HPDE6-E6E7 (cell line): Measurements from ENCODE around the gene DCT.

Source experiments
- DNase-seq: peaks from one replicate; pipeline ENCODE4 v3.0.0; 2011; ENCODE audit warnings: missing footprints; ENCODE audit errors: extremely low spot score

DCT gene

DNA sequence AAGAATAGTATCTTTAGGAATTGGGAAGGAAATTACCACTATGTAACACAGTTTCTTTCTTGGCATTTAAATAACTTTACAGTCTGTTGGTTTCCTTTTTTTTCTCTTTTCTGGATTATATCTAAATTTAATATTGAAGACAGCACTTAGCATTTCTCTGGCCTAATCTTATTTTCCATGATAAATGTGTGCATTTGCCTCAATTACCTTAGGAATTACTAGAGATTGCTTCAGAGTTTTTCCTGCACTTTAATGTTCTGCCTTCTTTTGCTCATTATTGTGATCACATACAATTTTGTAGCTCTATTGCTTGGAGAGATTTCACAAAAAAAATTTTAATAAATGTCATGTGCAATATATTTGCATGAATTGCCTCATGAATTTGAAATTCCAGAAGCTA is 25.1 kb downstream of the DCT start:
- DNase-seq = no peak

DNA sequence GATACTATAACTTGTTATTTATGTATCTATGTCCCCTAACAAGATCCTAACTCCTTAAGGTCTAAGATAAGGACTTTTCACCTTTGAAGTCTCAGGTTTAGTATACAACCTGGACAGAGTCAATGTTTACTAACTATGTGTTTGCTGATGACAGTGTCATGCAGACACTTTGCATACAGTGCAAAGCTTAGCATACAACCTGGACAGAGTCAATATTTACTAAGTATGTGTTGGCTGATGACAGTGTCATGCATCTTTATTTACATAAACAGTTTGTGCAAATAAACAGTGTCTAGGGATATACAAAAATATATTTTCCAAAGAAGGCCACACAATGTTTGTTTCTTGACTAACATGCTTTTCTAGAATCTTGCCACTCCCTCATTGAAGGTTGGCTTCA is 34.7 kb downstream of the DCT start:
- no peak for DNase-seq

DNA sequence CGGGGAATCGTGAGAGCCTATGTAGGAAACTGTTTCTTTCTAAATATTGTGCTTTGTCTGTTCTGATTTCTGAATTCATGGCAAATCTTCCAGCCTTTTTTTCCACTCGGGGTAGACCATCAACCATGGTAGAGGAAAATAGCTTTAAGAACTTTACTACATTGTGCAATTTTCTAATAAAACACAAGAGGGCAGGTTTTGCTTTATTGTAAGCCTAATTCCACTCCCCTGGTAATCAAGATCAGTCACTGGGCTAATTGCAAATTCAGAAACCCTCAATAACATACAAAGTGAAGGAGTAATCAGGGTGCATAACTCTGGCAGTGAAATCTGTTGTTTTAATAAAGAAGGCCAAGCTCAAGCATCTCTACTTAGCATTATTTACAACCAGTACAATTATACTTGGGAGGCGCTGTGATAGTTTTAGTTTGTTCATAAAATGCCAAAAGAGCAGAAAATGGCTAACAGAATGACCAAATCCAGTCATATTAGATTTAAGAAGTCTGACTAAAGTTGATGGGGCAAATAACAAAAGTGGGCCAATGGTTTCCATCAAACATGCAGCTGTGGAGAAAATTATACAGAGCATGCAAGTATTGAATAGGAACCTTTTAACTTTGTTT is 43.8 kb downstream of the DCT start:
- DNase-seq = peak; percentile 26

DNA sequence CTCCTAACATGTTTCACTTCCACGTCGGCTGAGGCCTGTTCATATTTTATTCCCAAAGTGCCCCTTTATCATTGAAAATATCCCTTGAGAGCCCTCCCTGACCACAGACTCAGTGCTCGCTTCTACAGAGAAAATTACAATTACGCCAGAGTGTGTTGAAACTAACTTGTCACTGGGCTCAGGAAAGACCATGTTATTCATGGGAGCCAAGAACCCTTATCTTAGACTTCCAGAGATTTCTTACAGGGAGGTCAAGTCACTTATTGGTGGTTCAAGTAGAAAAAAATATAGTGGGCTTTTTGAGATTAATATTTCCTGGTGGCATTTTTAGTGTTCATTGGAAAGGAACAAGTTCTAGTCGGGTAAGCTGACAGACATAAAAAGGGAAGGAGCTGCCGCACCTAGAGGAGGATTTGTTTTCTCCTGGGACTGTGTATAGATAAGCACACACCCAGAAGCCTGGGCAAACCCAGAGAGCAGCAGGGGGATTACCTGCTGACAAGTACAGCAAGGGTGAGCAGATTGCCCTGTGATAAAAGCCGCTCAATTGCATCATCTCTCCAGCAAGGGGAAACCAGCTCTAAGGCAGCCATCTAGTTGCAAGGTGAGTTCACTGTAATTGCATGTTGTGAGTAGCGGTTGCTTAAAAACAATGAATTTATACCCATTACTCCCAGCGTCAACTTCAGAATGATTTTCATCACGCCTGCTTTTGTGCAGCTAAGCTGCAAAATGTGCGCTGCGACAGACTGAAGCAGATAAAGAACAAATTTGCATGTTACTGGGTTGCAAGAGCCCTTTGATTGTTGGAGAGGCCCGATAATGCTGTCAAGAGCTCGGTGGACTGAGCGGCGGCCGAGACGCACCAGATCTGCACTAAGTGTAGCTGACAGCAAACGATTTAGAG is 46.2 kb downstream of the DCT start:
- peak; percentile 4 for DNase-seq

DNA sequence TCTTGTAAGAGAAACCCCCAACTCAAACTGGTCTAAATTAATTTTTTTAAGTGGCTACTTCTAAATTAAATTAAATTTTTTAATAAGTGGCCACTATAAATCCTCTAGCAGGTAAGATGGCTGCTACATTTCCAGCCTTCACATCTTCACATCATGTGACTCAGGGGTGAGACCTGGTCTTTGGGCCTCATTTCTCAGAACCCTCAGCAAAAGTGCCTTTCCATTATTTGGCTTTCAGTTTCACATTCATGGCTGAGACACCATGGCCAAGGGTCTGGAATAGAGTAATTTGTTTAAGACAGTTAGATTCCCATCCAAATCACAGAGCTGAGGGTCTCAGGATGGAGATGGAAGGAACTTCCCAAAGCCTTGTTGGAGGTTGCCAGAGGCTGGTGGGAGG is 47.5 kb downstream of the DCT start:
- no peak for DNase-seq

DNA sequence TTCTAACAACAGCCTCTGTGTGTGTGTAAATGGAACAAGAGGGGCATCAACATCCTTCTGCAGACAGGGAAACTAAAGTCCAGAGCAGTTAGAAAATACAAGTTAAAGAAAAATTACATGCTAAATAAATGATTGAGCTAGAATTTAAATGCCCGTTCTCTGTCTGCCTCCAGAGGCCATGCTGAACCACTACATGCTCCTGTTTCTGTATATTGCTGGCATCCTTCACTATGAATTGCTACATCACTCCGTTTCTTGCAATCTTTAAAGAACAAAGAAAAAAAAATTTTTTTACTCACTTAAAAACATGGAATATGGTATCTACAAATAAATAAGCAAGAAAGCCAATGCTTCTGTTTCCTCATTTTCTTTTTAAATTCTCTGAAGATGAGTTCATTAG is 47.9 kb downstream of the DCT start:
- no peak for DNase-seq

DNA sequence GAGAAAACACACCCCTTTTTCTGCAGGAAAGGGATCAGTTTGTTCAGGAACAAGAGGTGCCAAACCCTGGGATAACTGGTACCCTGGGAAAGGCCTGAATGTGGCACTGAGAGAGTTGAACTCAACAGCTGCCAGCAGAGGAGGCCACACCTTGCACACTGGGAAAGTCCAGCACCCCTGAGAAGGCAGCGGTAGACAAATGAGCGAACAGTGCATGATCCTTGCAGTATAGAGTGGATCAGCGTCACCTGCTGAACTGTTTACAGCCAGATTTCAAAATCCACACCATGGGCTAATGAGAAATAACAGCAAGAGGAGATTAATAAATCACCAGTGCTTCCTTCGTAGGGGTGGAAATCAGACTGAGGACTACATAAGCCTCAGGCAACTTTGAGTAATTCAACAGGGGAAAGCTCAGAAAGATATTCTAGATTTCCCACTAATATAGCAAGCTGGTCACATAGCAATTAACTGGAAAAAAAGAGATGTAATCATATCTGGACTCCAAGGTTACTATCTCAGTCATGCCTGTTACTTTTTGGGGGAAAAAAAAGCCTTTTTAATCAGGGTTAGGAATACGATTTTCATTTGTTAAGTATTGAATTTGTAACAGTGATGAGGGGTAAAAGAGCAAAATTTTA is 52.0 kb downstream of the DCT start:
- DNase-seq = no peak

DNA sequence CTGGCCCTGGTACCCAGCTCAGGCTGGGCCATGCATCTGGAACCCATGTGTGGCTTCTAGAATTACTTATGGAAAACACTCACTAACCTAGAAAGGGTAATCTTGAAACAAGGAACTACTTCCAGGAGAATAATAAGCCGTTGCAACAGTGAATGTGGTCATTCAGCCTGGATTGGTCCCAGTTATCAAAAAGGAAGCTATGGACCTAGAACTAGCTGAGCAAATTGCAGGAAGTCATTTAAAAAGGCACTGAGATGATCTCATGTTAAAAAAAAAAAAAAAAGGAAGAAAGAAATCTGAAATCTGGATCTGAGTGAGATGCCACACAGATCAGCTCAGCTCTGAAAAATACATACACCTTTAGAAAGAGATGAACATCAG is 59.6 kb downstream of the DCT start:
- no peak for DNase-seq

DNA sequence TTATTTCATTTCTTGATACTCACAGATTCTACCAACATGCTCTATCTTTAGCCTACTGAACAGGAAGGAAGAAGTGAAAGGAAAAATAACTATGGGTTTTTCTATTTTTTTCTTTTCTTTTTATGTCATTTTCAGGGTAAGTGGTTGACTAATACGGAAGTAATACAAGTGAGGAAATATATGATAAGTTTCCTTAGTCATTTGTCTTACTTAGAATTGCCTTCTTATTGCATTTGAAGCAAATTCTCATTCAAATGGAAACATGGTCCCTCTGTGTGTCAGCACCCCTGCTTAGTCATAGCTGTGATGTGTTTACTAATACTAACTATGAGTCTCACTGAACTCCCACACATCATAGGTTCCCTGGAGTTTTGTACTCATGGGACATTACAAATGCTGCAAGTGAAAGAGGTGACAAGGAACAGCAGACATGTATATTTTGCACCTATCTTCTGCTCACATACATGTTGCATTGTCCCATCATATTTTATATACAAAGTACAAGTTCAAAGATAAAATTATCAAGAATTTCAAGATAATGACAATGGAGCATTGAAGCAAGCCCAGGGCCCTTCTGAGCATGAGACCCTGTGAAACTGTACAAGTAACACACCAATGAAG is 60.1 kb downstream of the DCT start:
- no peak for DNase-seq

DNA sequence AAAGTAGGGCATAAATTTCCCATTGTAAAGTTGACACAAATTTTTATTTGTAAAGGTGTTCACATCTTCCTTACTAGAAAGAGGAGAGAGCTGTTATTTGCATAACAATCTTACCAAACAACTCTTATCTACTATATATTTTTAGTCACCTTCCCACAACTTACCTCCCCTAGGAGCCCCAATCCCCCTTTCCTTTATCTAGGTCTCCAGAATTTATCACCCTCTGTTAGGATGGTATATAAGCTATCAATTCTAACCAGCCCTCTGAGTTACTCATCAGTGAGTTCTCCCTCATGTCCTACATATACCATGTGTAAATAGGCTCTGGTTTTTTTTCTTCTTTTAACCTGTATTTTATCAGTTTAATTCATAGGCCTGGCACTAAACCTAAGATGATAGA is 62.2 kb downstream of the DCT start:
- no peak for DNase-seq

DNA sequence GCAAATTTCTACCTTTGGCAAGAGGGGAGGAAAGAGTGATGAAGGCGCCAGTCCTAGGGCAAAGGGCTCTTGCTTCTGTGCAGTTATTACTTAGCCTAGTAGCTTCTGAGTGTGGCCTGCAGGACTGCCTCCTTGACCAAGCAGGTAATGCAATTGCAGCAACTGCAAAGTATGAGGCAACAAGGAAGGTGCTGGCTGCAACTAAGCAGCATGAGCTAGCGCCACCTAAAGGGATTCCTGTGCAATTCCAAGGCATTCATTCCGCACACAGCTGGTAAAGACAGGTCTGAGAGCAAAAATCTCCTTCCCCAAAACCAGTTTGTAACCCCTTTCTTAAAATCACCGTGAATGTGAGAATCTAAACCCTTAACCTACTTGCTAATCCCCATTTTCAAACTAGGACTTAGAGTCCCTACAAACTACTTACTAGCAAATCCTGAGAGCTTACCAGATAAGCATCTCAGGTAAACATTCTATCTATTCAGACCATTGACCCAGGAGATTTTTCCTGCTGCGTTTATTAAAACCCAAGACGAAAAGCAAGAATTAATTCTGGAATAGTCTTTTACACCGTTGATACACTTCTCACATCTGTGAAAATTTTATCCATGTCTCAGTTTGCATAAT is 62.9 kb downstream of the DCT start:
- DNase-seq = no peak

DNA sequence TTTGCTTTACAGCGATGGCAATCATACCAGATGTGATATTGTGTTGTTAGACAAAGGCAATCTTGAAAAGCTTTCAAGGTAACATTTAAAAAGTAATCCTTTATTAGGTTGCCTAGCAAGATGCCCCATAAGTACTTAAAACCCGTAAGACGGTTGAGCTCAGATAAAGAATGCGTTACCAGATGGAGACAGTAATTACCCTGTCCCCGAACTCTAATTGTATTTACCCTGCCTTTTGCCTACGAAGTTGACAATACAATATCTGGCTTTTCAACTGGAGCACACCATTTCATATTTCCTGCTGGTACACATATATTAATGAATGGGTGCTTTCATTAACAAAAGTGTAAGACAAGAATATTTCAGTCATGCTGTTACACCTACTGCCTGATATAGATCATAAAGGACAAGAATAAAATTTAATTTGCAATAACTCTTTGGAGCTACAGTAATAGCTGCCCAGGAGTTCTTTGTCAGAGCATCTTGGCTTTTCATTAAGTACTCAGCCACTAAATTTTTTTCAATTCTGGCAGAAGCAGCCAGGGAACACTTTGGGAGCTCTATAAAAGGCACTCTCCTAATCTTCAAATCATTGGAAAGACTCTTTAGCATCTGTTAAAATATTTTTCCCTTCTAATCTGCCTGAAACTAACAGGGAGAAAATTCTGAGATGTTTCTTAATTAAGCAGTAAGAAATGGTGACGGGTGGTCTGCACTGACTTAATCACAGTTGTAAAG is 63.8 kb downstream of the DCT start:
- DNase-seq = no peak

DNA sequence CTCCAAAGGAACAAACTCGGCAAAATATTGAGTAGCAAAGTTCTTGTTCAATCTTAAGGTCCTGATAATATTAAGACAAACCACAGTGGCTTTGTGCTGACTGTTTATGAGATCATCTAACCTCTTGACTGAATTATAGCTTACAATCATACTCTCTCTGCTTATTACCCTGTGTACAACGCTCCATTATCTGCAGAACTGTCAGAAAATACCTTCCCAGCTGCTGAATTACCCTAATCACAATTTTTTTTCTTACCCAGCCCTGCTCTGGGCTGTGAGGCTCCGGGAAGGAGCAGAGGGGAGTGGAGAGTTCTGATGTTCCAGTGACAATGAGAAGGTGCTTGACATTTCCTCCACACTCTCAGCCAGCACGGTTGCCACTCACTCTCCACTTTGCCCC is 64.8 kb downstream of the DCT start:
- no peak for DNase-seq

DNA sequence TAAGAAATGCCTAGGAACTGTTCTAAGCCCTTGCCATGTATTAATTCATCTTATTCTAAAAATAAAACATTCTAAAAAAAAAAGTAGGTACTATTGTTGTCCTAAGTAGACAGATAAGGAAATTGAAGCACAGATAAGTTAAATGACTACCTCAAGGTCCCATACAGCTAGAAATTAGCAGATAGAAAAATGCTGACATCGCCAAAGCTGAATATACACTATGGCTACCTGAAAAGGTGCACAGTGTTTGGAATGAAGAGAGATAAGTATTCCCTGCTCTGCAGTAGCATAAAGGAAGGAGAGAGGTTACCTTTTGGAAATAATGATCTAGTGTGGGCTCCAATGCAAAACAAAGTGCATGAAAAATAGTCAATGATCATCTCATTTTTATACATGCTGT is 65.3 kb downstream of the DCT start:
- DNase-seq = no peak

DNA sequence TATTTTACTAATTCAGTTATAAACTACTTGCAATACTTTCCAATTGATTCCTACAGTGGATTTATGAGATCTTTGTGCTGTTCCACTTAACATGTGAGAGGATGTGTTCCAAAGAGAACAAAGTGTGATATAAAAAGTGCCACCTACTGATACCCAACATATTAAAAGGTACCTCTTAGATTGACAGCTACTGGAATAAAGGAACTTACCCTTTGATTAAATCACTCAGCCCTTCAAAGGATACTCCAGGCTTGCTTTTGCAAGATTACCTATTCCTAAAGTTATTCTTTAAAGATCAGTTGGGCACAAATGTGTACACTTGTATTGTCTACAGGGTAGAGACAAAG is 65.9 kb downstream of the DCT start:
- DNase-seq = no peak

DNA sequence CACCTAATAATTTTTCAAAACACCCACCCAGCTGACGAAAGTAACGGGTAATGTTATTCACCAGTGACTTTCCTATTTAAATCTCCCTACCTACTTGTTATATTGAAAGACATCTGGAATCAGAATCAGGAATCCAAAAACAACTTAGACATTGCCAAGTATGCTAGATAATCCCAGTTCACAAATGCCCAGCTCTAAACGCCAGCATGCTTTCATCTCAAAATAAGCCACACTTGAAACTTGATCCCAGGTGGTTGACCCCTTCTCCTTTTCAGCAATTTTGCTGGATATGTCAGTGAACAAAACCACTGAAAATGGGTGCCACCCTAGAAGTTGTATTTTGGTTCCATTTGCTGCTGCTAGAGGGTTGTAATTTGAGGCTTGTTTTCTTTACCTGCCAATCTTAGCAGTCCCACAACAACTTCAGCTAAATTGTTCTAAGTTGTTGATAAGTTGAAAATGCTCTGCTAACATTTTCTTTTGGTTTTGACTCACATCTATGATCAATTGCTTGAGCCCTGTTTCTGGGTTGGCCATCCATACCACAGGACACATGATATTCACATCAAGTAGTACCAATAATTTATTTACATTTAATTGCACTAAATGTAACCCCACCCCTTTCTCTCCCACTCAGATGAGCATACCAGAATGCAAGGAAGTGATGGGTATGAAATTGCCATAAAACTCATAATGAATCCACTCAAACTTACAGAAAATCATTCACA is 66.4 kb downstream of the DCT start:
- DNase-seq = no peak

DNA sequence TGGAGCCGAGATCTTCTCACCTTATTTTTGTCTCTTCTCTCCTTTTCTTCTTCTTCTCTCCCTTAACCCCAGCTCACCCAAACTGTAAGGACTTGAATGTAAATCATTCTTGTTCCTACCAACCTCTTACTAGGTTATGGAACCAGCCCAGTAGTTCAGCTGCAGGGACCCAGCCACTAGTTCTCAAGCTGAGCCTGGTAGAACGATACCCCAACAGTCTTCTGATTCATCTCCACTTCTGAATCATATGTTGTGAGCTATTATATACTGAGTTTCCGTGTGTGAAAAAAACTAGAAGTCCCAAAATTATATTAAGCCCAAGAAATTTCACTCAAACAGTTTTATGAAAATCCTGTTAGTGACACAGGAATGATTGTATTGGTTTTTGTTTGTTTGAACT is 67.7 kb downstream of the DCT start:
- DNase-seq = no peak

DNA sequence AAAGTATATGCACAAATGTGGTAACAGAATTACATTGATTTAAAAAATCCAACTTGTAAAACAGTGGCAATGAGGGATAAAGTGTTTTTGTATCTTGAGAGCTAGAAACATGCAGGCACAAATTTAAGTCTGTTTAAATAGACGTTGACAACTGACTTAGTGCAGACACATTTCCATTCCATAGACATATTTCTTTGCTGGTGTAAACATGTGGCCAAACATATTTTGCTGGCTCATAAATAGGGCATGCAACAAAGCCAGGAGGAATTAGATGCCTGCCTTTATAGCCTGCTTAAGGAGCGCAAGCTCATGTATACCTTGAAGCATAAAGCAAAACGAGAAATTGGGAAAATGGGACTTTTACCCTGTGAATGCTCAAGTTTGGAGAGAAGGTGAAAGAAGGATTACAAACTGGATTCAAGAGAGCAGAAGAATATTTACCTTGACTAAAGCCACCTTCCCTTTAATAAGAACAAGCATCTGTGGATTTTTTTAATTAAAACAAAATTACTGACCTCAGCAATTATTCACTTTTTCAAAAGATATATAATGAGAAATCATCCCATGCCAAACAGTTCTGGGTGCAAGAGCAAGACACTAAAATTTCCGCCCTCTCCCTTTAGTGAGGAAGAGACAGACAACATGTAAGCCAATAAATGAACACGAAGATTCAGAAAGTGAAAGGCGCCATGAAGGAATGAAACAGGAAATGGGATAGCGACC is 71.0 kb downstream of the DCT start:
- DNase-seq = no peak

DNA sequence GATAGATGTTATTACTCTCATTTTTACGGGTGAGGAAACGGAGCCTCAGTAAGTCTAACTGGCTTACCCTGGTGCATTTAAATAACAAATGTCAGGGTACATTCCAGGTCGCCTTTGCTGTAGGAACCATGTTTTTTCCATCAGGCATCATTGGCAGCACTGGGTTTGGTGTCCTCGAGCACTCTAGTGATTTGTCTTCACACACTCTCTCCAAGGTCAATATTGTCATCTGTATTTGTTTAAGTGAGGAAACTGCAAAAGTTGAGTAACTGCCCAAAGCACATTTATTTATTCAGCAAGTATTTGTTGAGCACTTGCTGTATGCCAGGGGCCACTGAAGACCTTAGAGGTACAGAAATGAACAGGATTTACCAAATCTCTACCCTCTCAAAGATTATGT is 78.6 kb downstream of the DCT start:
- no peak for DNase-seq

DNA sequence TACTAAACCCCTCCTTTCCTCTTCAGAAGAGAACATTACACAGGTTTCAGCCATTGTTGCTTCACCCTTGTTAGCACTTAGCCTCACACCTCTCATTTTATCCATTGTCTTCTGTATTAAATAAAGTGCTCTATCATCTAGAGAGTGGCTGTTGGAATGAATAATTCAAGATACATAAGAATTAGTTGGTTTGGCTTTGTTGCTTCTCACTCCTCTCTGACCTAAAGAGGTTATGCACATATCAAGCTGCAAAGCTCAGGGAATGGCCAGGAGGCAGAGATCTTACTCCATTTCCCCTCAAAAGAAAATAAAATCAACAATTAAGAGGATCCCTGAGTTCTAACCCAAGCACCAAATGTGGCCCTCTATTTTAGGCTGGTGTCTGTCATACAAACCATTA is 79.7 kb downstream of the DCT start:
- no peak for DNase-seq
